ENCODE measurements around the gene CAB39. TPM values are rescaled to one million over a fixed set of nuclear protein-coding genes. Genes with fewer than 3 reads are reported as not detected.

Gene CAB39
- total RNA-seq, 1 experiment from 2014 or later = 40.4 TPM

- Histone ChIP-seq H3K9me3 (no peaks in the 10 kb centered on the region), H3K4me1 (peaks cover 4% of the 10 kb centered on the region; the same call in 1 of the 2 replicates), H3K36me3 (ENCODE audit: control insufficient read depth, insufficient read depth, low read length) (no peaks in the 10 kb centered on the region), H3K27me3 (replicated peaks; ENCODE audit: control insufficient read depth, insufficient read depth, low read length) (no peaks in the 10 kb centered on the region), H3K4me3 (ENCODE audit: low read depth, low read length) (no peak overlapping the region)
- DNase-seq = no peak
- intact Hi-C loops (cut with micrococcal nuclease; ENCODE audit: unreplicated experiment) = no loop called here
- Mint-ChIP-seq H3K27ac (ENCODE audit: unreplicated experiment) (no peak overlapping the region), H3K36me3 (ENCODE audit: insufficient read depth, unreplicated experiment) (no peaks in the 10 kb centered on the region), H3K4me1 (ENCODE audit: low read depth, unreplicated experiment) (peaks cover 10% of the 10 kb centered on the region), H3K27me3 (ENCODE audit: insufficient read depth, unreplicated experiment) (no peaks in the 10 kb centered on the region), H3K4me3 (ENCODE audit: unreplicated experiment) (no peak overlapping the region), H3K9me3 (ENCODE audit: unreplicated experiment) (no peaks in the 10 kb centered on the region)
- no peak for TF ChIP-seq CTCF (IDR thresholded peaks at IDR 0.05; ENCODE audit: insufficient read depth in 1 of 2, low read depth in 1 of 2, low read length in 1 of 2, severe bottlenecking in 1 of 2, unreplicated experiment in 1 of 2)
- BruUV-seq (replicated peaks) = no TSS peak
- ChIA-PET POLR2A (no interaction called here), CTCF (no interaction called here)
Measured at GRCh38 chr2:230706966-230707365, 5.7 kb upstream of the CAB39 start.

GRCh38 chr2:230708204-230708603 is 4.4 kb upstream of the CAB39 start:
- Mint-ChIP-seq H3K4me1 (ENCODE audit: low read depth, unreplicated experiment) (peaks cover 10% of the 10 kb centered on the region), H3K4me3 (ENCODE audit: unreplicated experiment) (no peak overlapping the region), H3K27me3 (ENCODE audit: insufficient read depth, unreplicated experiment) (no peaks in the 10 kb centered on the region), H3K36me3 (ENCODE audit: insufficient read depth, unreplicated experiment) (no peaks in the 10 kb centered on the region), H3K27ac (ENCODE audit: unreplicated experiment) (no peak overlapping the region), H3K9me3 (ENCODE audit: unreplicated experiment) (no peaks in the 10 kb centered on the region)
- no peaks in the 10 kb centered on the region for H3K9me3 ChIP-seq
- H3K27me3 ChIP-seq (replicated peaks; ENCODE audit: control insufficient read depth, insufficient read depth, low read length) = no peaks in the 10 kb centered on the region
- ChIA-PET POLR2A (interaction anchor here (0.6 kb wide), 1 partner anchor 34 kb away, joined by 12 read pairs; no protein-coding TSS in a partner anchor), CTCF (no interaction called here)
- H3K4me1 ChIP-seq = peaks cover 4% of the 10 kb centered on the region; the same call in 1 of the 2 replicates
- TF ChIP-seq CTCF (IDR thresholded peaks at IDR 0.05; ENCODE audit: insufficient read depth in 1 of 2, low read depth in 1 of 2, low read length in 1 of 2, severe bottlenecking in 1 of 2, unreplicated experiment in 1 of 2) = no peak
- H3K4me3 ChIP-seq (ENCODE audit: low read depth, low read length) = no peak overlapping the region
- intact Hi-C loops (cut with micrococcal nuclease; ENCODE audit: unreplicated experiment) = no loop called here
- H3K36me3 ChIP-seq (ENCODE audit: control insufficient read depth, insufficient read depth, low read length) = no peaks in the 10 kb centered on the region
- BruUV-seq (replicated peaks) = no TSS peak
- DNase-seq = no peak

GRCh38 chr2:230711224-230711623 is 1.4 kb upstream of the CAB39 start:
- intact Hi-C loops (cut with micrococcal nuclease; ENCODE audit: unreplicated experiment) = loop anchor here (5.0 kb wide), 1 partner anchor 59 kb away; no protein-coding TSS in a partner anchor
- ChIA-PET POLR2A (no interaction called here), CTCF (no interaction called here)
- no peak for TF ChIP-seq CTCF (IDR thresholded peaks at IDR 0.05; ENCODE audit: insufficient read depth in 1 of 2, low read depth in 1 of 2, low read length in 1 of 2, severe bottlenecking in 1 of 2, unreplicated experiment in 1 of 2)
- Histone ChIP-seq H3K9me3 (no peaks in the 10 kb centered on the region), H3K4me1 (peaks cover 8% of the 10 kb centered on the region; the same call in 1 of the 2 replicates), H3K4me3 (ENCODE audit: low read depth, low read length) (no peak overlapping the region), H3K27me3 (replicated peaks; ENCODE audit: control insufficient read depth, insufficient read depth, low read length) (no peaks in the 10 kb centered on the region), H3K36me3 (ENCODE audit: control insufficient read depth, insufficient read depth, low read length) (no peaks in the 10 kb centered on the region)
- Mint-ChIP-seq H3K36me3 (ENCODE audit: insufficient read depth, unreplicated experiment) (peaks cover 6% of the 10 kb centered on the region), H3K27ac (ENCODE audit: unreplicated experiment) (no peak overlapping the region), H3K9me3 (ENCODE audit: unreplicated experiment) (no peaks in the 10 kb centered on the region), H3K4me3 (ENCODE audit: unreplicated experiment) (no peak overlapping the region), H3K4me1 (ENCODE audit: low read depth, unreplicated experiment) (peaks cover 19% of the 10 kb centered on the region), H3K27me3 (ENCODE audit: insufficient read depth, unreplicated experiment) (no peaks in the 10 kb centered on the region)
- BruUV-seq (replicated peaks) = no TSS peak
- peak in 1 of 2 experiments; percentile 41 for DNase-seq

Measured in Caco-2 (cell line).